ENCODE measurements around the gene MRPL40.

Gene MRPL40

DNA sequence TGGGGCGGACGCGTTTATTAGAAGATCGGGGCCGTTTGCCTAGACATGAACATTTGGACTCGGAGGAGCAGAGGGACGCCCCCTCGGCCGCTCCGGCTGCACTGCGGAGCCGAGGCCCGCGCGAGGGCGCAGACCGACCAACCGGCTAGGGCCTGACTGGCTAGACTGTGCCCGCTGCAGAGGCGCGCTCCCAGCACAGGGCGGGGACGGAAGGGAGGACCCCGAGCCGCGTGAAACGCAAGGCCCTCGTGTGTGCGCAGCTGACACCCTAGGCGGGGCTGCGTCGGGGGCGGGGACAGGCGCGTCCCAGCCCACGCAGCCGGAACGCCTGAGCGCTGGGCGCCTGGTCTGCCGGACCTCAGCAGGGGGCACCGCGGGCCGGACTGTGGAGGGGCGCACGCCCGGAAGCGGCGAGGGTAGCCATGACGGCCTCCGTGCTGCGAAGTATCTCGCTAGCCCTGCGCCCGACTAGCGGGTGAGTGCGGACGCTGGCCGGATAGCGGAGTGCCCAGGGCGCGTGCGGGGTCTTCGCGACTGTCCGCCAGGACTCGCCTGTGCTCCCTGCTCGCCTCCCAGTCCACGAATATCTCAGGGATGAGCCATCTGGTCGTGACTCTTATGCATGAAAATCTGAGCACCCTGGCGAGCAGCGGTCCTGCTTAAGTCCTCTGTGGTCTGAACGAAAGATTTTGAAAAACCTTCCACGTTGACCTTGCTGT lies at the start of gene MRPL40 (continued):
- TF ChIP-seq, protein P1, sequence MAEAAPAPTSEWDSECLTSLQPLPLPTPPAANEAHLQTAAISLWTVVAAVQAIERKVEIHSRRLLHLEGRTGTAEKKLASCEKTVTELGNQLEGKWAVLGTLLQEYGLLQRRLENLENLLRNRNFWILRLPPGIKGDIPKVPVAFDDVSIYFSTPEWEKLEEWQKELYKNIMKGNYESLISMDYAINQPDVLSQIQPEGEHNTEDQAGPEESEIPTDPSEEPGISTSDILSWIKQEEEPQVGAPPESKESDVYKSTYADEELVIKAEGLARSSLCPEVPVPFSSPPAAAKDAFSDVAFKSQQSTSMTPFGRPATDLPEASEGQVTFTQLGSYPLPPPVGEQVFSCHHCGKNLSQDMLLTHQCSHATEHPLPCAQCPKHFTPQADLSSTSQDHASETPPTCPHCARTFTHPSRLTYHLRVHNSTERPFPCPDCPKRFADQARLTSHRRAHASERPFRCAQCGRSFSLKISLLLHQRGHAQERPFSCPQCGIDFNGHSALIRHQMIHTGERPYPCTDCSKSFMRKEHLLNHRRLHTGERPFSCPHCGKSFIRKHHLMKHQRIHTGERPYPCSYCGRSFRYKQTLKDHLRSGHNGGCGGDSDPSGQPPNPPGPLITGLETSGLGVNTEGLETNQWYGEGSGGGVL (tag by site-specific recombination; IDR thresholded peaks at IDR 0.05) = peak; percentile 19; the same call in 1 of the 2 replicates
- TF ChIP-seq ZNF37A (tag by site-specific recombination; IDR thresholded peaks at IDR 0.05) = no peak
- no peak for TF ChIP-seq ZNF654 (tag by site-specific recombination; IDR thresholded peaks at IDR 0.05; ENCODE audit: low read depth)
- TF ChIP-seq ZNF501 (tag by site-specific recombination; IDR thresholded peaks at IDR 0.05) = peak; percentile 94
- no peak for TF ChIP-seq ZNF658 (tag by site-specific recombination; IDR thresholded peaks at IDR 0.05)
- no peak for TF ChIP-seq ZNF707 (tag by site-specific recombination; IDR thresholded peaks at IDR 0.05)
- TF ChIP-seq ZNF174 (tag by site-specific recombination; IDR thresholded peaks at IDR 0.05) = no peak
- TF ChIP-seq, protein P2, sequence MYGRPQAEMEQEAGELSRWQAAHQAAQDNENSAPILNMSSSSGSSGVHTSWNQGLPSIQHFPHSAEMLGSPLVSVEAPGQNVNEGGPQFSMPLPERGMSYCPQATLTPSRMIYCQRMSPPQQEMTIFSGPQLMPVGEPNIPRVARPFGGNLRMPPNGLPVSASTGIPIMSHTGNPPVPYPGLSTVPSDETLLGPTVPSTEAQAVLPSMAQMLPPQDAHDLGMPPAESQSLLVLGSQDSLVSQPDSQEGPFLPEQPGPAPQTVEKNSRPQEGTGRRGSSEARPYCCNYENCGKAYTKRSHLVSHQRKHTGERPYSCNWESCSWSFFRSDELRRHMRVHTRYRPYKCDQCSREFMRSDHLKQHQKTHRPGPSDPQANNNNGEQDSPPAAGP (tag by site-specific recombination; IDR thresholded peaks at IDR 0.05) = peak; percentile 97
- TF ChIP-seq REPIN1 (tag by site-specific recombination; IDR thresholded peaks at IDR 0.05; ENCODE audit: low read depth) = peak; percentile 91; the same call in 1 of the 2 replicates
- peak; percentile 98 for TF ChIP-seq BCL11B (tag by site-specific recombination; IDR thresholded peaks at IDR 0.05; ENCODE audit: low read depth)
- no peak for TF ChIP-seq ZNF214 (tag by site-specific recombination; IDR thresholded peaks at IDR 0.05; ENCODE audit: borderline replicate concordance)
- TF ChIP-seq, protein P3, sequence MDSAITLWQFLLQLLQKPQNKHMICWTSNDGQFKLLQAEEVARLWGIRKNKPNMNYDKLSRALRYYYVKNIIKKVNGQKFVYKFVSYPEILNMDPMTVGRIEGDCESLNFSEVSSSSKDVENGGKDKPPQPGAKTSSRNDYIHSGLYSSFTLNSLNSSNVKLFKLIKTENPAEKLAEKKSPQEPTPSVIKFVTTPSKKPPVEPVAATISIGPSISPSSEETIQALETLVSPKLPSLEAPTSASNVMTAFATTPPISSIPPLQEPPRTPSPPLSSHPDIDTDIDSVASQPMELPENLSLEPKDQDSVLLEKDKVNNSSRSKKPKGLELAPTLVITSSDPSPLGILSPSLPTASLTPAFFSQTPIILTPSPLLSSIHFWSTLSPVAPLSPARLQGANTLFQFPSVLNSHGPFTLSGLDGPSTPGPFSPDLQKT (IDR thresholded peaks at IDR 0.05; ENCODE audit: borderline replicate concordance, low read depth, low read length) = no peak; the same call in 1 of the 2 replicates
- TF ChIP-seq ZNF341 (tag by site-specific recombination; IDR thresholded peaks at IDR 0.05; ENCODE audit: low read depth) = no peak
- peak; percentile 93 for TF ChIP-seq SP2 (tag by site-specific recombination; IDR thresholded peaks at IDR 0.05)
- TF ChIP-seq ZNF324 (tag by site-specific recombination; IDR thresholded peaks at IDR 0.05) = peak; percentile 57
- TF ChIP-seq SCRT2 (tag by site-specific recombination; IDR thresholded peaks at IDR 0.05) = peak; percentile 37; the same call in 1 of the 2 replicates
- TF ChIP-seq ZNF600 (tag by site-specific recombination; IDR thresholded peaks at IDR 0.05) = peak; percentile 49; the same call in 1 of the 2 replicates
- TF ChIP-seq ZNF239 (tag by site-specific recombination; IDR thresholded peaks at IDR 0.05) = peak; percentile 52; the same call in 1 of the 2 replicates
- peak; percentile 84 for TF ChIP-seq ZBTB17 (tag by site-specific recombination; IDR thresholded peaks at IDR 0.05)
- TF ChIP-seq ZNF394 (tag by site-specific recombination; IDR thresholded peaks at IDR 0.05; ENCODE audit: borderline replicate concordance) = peak; percentile 60; the same call in 1 of the 2 replicates
- no peak for TF ChIP-seq ZNF426 (tag by site-specific recombination; IDR thresholded peaks at IDR 0.05)
- TF ChIP-seq, protein P4, sequence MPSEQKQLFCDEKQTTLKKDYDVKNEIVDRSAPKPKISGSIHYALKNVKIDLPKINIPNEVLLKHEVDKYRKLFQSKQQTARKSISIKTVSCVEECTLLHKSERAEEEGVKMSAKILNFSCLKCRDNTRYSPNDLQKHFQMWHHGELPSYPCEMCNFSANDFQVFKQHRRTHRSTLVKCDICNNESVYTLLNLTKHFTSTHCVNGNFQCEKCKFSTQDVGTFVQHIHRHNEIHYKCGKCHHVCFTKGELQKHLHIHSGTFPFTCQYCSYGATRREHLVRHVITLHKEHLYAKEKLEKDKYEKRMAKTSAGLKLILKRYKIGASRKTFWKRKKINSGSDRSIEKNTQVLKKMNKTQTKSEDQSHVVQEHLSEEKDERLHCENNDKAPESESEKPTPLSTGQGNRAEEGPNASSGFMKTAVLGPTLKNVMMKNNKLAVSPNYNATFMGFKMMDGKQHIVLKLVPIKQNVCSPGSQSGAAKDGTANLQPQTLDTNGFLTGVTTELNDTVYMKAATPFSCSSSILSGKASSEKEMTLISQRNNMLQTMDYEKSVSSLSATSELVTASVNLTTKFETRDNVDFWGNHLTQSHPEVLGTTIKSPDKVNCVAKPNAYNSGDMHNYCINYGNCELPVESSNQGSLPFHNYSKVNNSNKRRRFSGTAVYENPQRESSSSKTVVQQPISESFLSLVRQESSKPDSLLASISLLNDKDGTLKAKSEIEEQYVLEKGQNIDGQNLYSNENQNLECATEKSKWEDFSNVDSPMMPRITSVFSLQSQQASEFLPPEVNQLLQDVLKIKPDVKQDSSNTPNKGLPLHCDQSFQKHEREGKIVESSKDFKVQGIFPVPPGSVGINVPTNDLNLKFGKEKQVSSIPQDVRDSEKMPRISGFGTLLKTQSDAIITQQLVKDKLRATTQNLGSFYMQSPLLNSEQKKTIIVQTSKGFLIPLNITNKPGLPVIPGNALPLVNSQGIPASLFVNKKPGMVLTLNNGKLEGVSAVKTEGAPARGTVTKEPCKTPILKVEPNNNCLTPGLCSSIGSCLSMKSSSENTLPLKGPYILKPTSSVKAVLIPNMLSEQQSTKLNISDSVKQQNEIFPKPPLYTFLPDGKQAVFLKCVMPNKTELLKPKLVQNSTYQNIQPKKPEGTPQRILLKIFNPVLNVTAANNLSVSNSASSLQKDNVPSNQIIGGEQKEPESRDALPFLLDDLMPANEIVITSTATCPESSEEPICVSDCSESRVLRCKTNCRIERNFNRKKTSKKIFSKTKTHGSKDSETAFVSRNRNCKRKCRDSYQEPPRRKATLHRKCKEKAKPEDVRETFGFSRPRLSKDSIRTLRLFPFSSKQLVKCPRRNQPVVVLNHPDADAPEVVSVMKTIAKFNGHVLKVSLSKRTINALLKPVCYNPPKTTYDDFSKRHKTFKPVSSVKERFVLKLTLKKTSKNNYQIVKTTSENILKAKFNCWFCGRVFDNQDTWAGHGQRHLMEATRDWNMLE (tag by site-specific recombination; conservative IDR thresholded peaks at IDR 0.05; ENCODE audit: low read depth) = no peak
- TF ChIP-seq ZNF555 (tag by site-specific recombination; conservative IDR thresholded peaks at IDR 0.05) = no peak
- TF ChIP-seq, protein P5, sequence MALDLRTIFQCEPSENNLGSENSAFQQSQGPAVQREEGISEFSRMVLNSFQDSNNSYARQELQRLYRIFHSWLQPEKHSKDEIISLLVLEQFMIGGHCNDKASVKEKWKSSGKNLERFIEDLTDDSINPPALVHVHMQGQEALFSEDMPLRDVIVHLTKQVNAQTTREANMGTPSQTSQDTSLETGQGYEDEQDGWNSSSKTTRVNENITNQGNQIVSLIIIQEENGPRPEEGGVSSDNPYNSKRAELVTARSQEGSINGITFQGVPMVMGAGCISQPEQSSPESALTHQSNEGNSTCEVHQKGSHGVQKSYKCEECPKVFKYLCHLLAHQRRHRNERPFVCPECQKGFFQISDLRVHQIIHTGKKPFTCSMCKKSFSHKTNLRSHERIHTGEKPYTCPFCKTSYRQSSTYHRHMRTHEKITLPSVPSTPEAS (tag by site-specific recombination; IDR thresholded peaks at IDR 0.05) = no peak
- peak; percentile 86; the same call in 1 of the 2 replicates for TF ChIP-seq ZNF626 (tag by site-specific recombination; IDR thresholded peaks at IDR 0.05)
- peak; percentile 90 for TF ChIP-seq ZIC2 (tag by site-specific recombination; IDR thresholded peaks at IDR 0.05)
- no peak for TF ChIP-seq ZNF19 (tag by site-specific recombination; IDR thresholded peaks at IDR 0.05; ENCODE audit: low read depth)
- TF ChIP-seq HOXC10 (CRISPR knock-in tag; IDR thresholded peaks at IDR 0.05) = peak; percentile 74; the same call in 1 of the 2 replicates
- TF ChIP-seq ZNF830 (tag by site-specific recombination; IDR thresholded peaks at IDR 0.05; ENCODE audit: low read depth) = no peak
- no peak for TF ChIP-seq MZF1 (tag by site-specific recombination; IDR thresholded peaks at IDR 0.05; ENCODE audit: borderline replicate concordance)
